SHP77 treated with DMSO at 0.1 percent for 48 hours (cell line): Measurements from ENCODE around the gene DNAJC11.
"Not testable (repeated sequence)": the region's sequence is repeated elsewhere in the genome, so short reads cannot be mapped to it uniquely, and the experiment has no call there.

Source experiments
- DNase-seq: peaks from one replicate; lab custom pipeline; 2025; lab: John Stamatoyannopoulos, UW

The DNAJC11 gene

GRCh38 chr1:6600410-6601048 is 101.1 kb downstream of the DNAJC11 start:
- DNase-seq = no peak

GRCh38 chr1:6599991-6600390 is 101.6 kb downstream of the DNAJC11 start:
- not testable (repeated sequence) for DNase-seq

DNA sequence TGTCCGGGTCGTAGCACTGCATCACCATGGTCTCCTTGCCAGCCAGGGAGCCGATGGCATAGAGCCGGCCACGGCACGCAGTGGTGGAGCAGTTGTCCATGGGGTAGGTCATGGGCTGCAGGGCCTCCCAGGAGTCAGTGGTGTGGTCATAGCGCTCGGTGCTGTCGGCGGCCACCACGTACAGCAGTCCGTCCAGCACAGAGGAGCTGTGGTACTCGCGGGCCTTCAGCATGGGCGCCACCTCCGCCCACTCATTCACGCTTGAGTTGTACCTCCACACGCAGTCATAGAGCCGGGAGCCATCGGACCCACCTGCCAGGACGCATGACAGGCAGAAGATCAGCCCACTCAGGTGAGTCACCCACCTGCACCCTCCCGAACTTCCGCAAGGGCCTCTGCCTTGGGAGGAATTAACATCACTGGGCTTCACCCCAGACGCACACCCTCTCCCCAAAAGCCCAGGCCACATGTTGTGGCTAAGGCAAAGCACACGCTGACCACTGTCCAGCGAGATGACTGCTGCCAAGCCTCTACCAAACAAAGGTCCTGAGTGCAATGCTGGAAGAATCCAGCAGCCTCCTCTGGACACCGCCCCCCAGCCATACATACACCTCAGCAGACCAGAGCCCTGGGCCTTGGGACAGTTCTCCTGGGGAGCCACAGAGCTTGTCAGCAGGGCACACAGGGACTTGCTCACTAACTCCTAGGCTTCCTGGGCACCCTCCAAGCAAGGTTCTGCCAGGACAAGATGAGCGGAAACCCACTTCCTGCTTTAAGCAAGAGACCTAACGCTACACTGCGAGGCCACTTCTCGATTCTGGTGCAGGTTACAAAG is 102.3 kb downstream of the DNAJC11 start:
- no peak for DNase-seq

GRCh38 chr1:6597777-6598131 is 103.9 kb downstream of the DNAJC11 start:
- no peak for DNase-seq

GRCh38 chr1:6596886-6597776 is 104.5 kb downstream of the DNAJC11 start:
- DNase-seq = no peak

DNA sequence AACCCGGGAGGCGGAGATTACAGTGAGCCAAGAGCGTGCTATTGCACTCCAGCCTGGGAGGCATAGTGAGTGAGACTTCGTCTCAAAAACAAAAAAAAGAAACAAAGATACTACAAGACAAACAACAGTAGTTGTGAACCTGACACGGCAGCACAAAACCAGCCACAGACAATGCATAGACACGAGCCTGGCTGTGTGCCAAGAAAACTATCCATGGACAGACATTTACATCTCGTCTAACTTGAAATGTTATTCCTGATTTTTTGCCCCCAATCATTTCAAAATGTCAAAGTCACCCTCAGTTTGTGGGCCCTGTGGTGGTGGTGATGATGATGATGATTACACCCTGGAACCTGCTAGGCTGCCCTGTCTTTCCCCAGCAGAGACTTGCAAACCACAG is 105.3 kb downstream of the DNAJC11 start:
- no peak for DNase-seq

GRCh38 chr1:6594977-6595740 is 106.5 kb downstream of the DNAJC11 start:
- no peak for DNase-seq

DNA sequence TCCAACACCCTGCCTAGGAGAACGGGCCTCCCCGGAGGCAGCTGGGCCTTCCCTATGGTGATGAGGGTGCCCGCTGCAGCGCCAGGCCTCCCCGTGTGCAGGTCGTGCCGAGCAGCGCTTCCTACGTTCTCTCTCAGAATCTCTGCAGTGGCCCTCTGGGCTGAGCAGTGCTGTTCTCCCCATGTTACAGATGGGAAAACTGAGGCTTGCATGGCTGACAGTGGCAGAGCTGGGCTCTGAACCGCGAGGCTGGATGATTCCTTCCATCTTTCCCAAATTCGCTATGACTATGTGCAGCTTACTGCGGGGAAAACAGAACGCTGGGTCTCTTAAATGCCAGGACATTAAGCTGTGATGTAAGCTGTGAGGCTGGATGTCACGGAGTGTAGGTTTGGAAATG is 107.8 kb downstream of the DNAJC11 start:
- no peak for DNase-seq

- DNase-seq = no peak
Observed at GRCh38 chr1:6592865-6593593, 108.6 kb downstream of the DNAJC11 start.

DNA sequence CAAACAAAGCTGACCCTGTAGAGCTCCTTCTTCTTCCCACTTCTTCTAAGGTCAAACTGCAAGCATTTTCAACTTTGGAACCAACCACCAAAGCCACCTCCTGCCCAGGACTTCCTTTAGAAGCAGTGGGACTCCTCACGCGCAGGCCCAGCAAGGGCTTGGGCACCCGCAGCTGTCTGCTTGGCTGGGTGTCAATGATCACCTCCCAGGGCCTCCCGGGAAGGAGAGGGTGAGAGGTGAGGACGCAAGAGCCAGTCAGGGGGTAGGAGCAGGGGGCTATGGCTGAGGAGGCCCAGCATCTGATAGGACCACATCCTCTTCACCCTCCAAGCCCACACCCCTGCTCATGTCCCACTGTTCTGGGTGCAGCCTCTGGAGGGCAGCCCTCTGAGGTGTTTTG is 109.2 kb downstream of the DNAJC11 start:
- DNase-seq = no peak

- no peak for DNase-seq
Observed at GRCh38 chr1:6591644-6592043, 110.0 kb downstream of the DNAJC11 start.

GRCh38 chr1:6591222-6591621 is 110.4 kb downstream of the DNAJC11 start:
- DNase-seq = no peak

- DNase-seq = no peak
Observed at GRCh38 chr1:6590046-6590445, 111.6 kb downstream of the DNAJC11 start.

- DNase-seq = no peak
Observed at GRCh38 chr1:6588893-6589520, 112.6 kb downstream of the DNAJC11 start.

- DNase-seq = no peak
Observed at GRCh38 chr1:6588128-6588892, 113.3 kb downstream of the DNAJC11 start.

GRCh38 chr1:6587261-6588005 is 114.2 kb downstream of the DNAJC11 start:
- DNase-seq = peak; percentile 26

DNA sequence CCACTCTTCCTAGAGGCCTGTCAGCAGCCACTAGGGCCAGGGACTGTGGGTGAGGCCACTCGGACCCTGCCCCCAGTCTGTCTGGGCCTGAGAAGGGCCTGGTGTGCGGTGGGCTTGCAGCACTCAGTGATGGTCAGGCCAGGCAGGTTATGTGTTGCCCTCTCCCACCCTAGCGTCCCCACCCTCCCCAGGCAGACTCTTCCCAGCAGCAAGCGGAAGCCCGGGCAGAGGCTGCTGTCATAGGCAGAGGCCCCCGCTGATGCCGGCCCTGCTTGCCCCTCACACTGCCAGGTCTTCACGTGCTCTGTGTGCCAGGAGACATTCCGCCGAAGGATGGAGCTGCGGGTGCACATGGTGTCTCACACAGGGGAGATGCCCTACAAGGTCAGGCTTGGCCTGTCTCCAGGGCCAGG is 115.2 kb downstream of the DNAJC11 start:
- no peak for DNase-seq

- no peak for DNase-seq
Observed at GRCh38 chr1:6585841-6586240, 115.8 kb downstream of the DNAJC11 start.

DNA sequence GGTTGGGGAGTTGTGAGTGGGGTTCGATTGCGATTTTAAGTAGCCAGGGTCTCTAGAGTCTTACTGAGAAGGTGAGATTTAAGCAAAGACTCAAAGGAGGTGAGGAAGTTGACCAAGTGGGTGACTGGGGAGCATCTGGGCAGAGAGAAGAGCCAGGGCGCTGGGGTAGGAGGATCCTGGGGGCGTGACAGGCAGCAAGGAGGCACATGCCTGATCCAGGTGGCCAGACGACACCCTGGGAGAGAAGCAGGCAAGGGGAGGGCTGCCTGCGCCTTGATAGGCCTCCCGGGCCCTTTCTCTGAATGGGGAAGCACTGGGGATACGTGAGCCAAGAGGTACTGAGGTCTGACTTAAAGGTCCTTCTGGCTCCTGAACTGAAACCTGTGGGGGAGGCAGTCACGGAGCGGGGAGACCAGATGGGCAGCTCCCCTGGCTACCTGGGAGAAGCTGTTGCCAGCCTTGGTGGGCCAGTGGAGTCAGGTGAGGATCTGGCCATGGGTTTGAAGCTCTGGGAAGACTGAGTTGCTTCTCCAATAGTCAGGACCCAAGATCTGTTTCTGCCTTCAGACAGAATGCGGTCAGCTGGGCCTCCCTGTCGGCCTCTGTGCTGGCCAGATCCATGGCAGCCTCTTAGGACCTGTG is 116.4 kb downstream of the DNAJC11 start:
- DNase-seq = no peak
